Measurements from ENCODE around the gene SMIM45.

Gene SMIM45

DNA sequence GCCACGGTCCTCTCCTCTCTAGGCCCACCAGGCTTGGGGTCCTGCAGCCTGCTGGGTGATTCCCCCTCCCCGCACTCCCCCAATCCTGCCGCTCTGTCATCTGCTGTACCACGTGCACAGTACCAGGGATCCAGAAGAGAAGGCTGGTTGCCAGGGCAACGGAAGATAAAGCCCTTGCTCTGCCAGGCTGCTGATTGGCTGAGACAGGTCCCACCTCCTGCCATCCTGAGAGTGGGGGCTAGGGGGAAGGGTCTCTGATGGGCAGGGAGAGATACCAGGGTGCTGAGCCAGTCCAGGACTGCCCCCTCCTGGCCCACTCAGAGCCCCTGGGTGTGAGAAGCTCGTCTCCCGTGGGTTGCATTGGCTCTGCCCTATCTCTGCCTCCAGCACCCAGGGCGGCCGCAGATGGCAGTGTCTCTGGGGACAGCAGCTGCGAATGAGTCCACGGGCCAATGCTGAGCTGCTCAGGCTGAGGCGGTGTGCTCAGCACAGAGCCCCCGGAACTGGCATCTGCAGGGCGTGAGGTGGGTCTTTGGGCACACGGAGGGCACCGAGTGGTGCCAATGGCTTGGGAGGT lies at the start of gene SMIM45:
Gene SMIM45 (plus strand): TSS at position 253 of the 577 bp plus-strand sequence.
- Histone ChIP-seq H3K36me3 (no peaks in the 10 kb centered on the region), H3K4me3 (no peak within 1 kb of the TSS), H3K27ac (no peak within 1 kb of the TSS), H3K27me3 (no peaks in the 10 kb centered on the region), H3K9me3 (no peaks in the 10 kb centered on the region), H3K4me1 (ENCODE audit: insufficient read depth) (no peaks in the 10 kb centered on the region)
- 45 to 61% (median 60%) methylated on average over 15 to 16 of the region's 16 CpGs for WGBS, 3 donors
- intact Hi-C loops (cut with DNase I) = no loop called here
- TF ChIP-seq POLR2A (IDR thresholded peaks at IDR 0.05) (no peak), CTCF (IDR thresholded peaks at IDR 0.05) (no peak), EP300 (IDR thresholded peaks at IDR 0.05) (no peak)
- DNase-seq = no peak

GRCh38 chr22:41902932-41903421 lies 49.0 kb upstream of the SMIM45 start:
- peak in 1 of 5 donors; percentile 46 for DNase-seq
- TF ChIP-seq EP300 (IDR thresholded peaks at IDR 0.05) = no peak
- Histone ChIP-seq H3K9me3 (no peaks in the 10 kb centered on the region), H3K4me3 (no peak overlapping the region), H3K4me1 (ENCODE audit: insufficient read depth) (no peaks in the 10 kb centered on the region), H3K27ac (no peak overlapping the region), H3K27me3 (no peaks in the 10 kb centered on the region), H3K36me3 (no peaks in the 10 kb centered on the region)
- 74 to 81% (median 79%) methylated on average over 15 of the region's 15 CpGs for WGBS, 3 donors
- intact Hi-C loops (cut with DNase I) = no loop called here

DNA sequence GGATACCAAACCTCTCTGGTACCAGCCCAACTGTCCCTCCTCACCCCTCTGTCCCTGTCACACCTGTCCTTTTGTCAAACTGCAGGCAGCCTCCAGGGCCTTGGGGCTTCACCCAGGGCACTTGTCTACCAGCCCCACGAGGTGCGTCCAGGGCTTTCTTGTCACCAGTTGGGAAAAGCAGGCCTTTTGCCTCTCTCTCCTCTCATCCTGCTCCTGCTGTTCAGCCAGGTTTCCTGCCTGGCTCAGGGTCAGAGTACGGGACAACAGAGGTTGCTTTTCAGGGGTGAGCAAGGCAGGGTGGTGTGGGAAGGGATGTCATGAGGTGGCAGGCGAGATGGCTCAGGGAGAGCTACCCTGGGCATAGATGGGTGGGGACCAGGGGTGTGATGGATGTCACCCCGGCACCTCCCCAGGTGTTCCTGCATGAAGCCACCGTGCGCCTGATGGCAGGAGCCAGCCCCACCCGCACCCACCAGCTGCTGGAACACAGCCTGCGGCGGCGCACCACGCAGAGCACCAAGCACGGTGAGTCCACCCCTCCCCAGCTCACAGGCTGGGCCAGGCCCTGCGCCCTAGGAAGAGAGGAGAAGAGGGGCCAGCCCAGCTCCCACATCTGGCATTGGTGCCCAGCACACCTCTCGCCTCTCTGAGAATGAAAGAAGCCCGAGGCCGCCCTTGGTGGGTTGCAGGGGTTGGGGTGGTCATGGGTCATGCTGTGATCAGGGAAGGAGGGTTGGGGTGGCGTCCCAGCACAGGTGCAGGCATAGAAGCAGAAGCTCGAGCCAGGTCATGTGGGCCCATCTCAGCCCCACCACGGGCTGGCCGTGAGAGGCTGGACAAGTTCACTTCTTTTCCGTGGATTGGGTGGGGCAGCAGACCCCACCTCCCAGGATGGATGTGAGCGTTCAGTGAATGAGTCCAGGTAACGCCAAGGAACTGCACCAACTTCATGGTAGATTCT lies 47.2 kb upstream of the SMIM45 start:
- WGBS, 3 donors = 89 to 91% (median 90%) methylated on average over 24 of the region's 24 CpGs
- no peaks in the 10 kb centered on the region for H3K36me3 ChIP-seq
- no peak overlapping the region for H3K27ac ChIP-seq
- no peaks in the 10 kb centered on the region for H3K27me3 ChIP-seq
- no peak for DNase-seq
- peaks cover 3% of the 10 kb centered on the region for H3K4me1 ChIP-seq (ENCODE audit: insufficient read depth)
- no peaks in the 10 kb centered on the region for H3K9me3 ChIP-seq
- TF ChIP-seq EP300 (IDR thresholded peaks at IDR 0.05) (no peak), POLR2A (IDR thresholded peaks at IDR 0.05) (no peak), CTCF (IDR thresholded peaks at IDR 0.05) (no peak)
- no peak overlapping the region for H3K4me3 ChIP-seq
- intact Hi-C loops (cut with DNase I) = no loop called here

DNA sequence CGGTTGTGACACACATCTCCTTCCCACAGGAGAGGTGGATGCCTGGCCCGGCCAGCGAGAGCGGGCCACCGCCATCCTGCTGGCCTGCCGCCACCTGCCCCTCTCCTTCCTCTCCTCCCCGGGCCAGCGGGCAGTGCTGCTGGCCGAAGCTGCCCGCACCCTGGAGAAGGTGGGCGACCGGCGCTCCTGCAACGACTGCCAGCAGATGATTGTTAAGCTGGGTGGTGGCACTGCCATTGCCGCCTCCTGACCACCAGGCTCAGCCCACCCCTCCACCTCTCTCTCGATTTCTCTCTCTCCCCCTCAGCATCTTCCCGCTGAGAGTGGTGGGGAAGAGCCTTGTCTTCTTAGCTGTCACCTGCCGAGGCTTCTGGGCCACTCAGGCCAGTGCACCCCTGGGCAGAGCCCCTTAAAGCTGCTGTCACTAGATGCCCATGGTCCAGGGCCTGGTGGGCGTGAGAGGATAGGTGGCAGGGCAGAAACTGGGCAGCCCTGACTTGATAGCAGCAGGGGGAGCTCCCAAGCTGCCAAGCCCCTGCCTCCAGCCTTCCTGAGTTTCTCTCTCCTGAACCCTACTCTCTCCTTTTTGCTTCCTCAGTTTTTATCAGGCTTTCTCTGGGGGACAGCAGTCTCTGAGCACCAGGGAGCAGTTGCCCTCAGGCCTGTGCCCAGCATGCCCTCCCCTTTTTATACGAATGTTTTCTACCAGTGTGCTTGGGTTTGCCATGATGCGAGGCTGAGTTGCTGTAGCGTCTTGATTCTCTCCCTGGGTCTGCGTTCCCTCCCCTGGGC lies 46.3 kb upstream of the SMIM45 start:
- H3K36me3 ChIP-seq = no peaks in the 10 kb centered on the region
- no peaks in the 10 kb centered on the region for H3K27me3 ChIP-seq
- no peak overlapping the region for H3K4me3 ChIP-seq
- no peak for DNase-seq
- TF ChIP-seq POLR2A (IDR thresholded peaks at IDR 0.05) = no peak
- no peak for TF ChIP-seq CTCF (IDR thresholded peaks at IDR 0.05)
- TF ChIP-seq EP300 (IDR thresholded peaks at IDR 0.05) = no peak
- WGBS, 3 donors = 87 to 91% (median 89%) methylated on average over 23 of the region's 23 CpGs
- peaks cover 5% of the 10 kb centered on the region for H3K4me1 ChIP-seq (ENCODE audit: insufficient read depth)
- no peak overlapping the region for H3K27ac ChIP-seq
- no peaks in the 10 kb centered on the region for H3K9me3 ChIP-seq
- intact Hi-C loops (cut with DNase I) = no loop called here

Measured in ovary (tissue), 7 donors.